ENCODE results near the gene SND1.
A peak's percentile ranks its signal among the peaks of the same experiment; 100 is the strongest.

Gene SND1

GRCh38 chr7:127618775-127619174 lies 33.2 kb upstream of the SND1 start:
- in situ Hi-C loops (cut with HindIII; ENCODE audit: low sequenced_read_pairs), result no loop called here
- TF ChIP-seq CTCF (IDR thresholded peaks at IDR 0.05; ENCODE audit: low read depth, low read length, missing control alignments), result no peak

GRCh38 chr7:127619681-127620405 lies 32.2 kb upstream of the SND1 start:
- TF ChIP-seq CTCF (IDR thresholded peaks at IDR 0.05; ENCODE audit: low read depth, low read length, missing control alignments), result no peak
- DNase-seq (ENCODE audit: low read depth), result no peak
- H3K4me3 ChIP-seq (ENCODE audit: low read depth, low read length), result no peak overlapping the region
- in situ Hi-C loops (cut with HindIII; ENCODE audit: low sequenced_read_pairs), result no loop called here

More at GRCh38 chr7:127618775-127619174, 33.2 kb upstream of the SND1 start:
- no peak for DNase-seq (ENCODE audit: low read depth)
- H3K4me3 ChIP-seq (ENCODE audit: low read depth, low read length), result no peak overlapping the region

GRCh38 chr7:127620406-127621233 lies 31.4 kb upstream of the SND1 start:
- TF ChIP-seq CTCF (IDR thresholded peaks at IDR 0.05; ENCODE audit: low read depth, low read length, missing control alignments), result no peak
- DNase-seq (ENCODE audit: low read depth), result no peak
- no peak overlapping the region for H3K4me3 ChIP-seq (ENCODE audit: low read depth, low read length)
- in situ Hi-C loops (cut with HindIII; ENCODE audit: low sequenced_read_pairs), result no loop called here

- in situ Hi-C loops (cut with HindIII; ENCODE audit: low sequenced_read_pairs), result no loop called here
- H3K4me3 ChIP-seq (ENCODE audit: low read depth, low read length), result no peak overlapping the region
- DNase-seq (ENCODE audit: low read depth), result no peak
- no peak for TF ChIP-seq CTCF (IDR thresholded peaks at IDR 0.05; ENCODE audit: low read depth, low read length, missing control alignments)
These were observed 26.7 kb upstream of the SND1 start for GRCh38 chr7:127625331-127625730.

GRCh38 chr7:127628445-127628844 lies 23.5 kb upstream of the SND1 start:
- in situ Hi-C loops (cut with HindIII; ENCODE audit: low sequenced_read_pairs), result no loop called here
- TF ChIP-seq CTCF (IDR thresholded peaks at IDR 0.05; ENCODE audit: low read depth, low read length, missing control alignments), result no peak
- DNase-seq (ENCODE audit: low read depth), result no peak
- no peak overlapping the region for H3K4me3 ChIP-seq (ENCODE audit: low read depth, low read length)

GRCh38 chr7:127629268-127629854 lies 22.6 kb upstream of the SND1 start:
- H3K4me3 ChIP-seq (ENCODE audit: low read depth, low read length), result no peak overlapping the region
- in situ Hi-C loops (cut with HindIII; ENCODE audit: low sequenced_read_pairs), result no loop called here
- peak; percentile 39 for TF ChIP-seq CTCF (IDR thresholded peaks at IDR 0.05; ENCODE audit: low read depth, low read length, missing control alignments)
- DNase-seq (ENCODE audit: low read depth), result no peak

Data from astrocyte of the cerebellum (primary cell).